Upper lobe of left lung (tissue), 6 donors: ENCODE results near the gene PTRH2. TPM values are rescaled to one million over a fixed set of nuclear protein-coding genes. Genes with fewer than 3 reads are reported as not detected.

ENCODE experiments used
- total RNA-seq, 6 donors: library from RNA; depleted of rRNA in 4 of 6; stranded (reverse); fragments of >200 nt in 4 of 6; gene quantifications; one replicate each; pipeline versions ENCODE4 v1.1.0 to v1.2.1, GENCODE V29; 2016 to 2021
- donor health status: DM: no; HTN: no; CAD: no; lungs with moderate emphysema.
- donor health status: DM: no; HTN: yes; CAD: no; lungs with severe emphysema.

Gene PTRH2
- total RNA-seq, 6 donors from 2014 or later, result 13.7 to 38.5 (median 22.0) TPM

Other genes starting within 250 kb of the PTRH2 start
- 10 to 100 TPM; 11.8 to 63.2 (median 21.0) TPM for gene DHX40, start 141.8 kb downstream of the PTRH2 start, total RNA-seq
- gene CLTC, start 87.5 kb downstream of the PTRH2 start, total RNA-seq, result 100 to 1,000 TPM; 113 to 266 (median 192) TPM
- 100 to 1,000 TPM; 124 to 246 (median 181) TPM for gene VMP1, start 224 bp upstream of the PTRH2 start, total RNA-seq
- gene TUBD1, start 185.5 kb upstream of the PTRH2 start, total RNA-seq, result 10 to 100 TPM in 1 of 6 donors, 1 to 10 TPM in 5; 3.1 to 52.4 (median 7.6) TPM
- gene RPS6KB1, start 185.7 kb upstream of the PTRH2 start, total RNA-seq, result 10 to 100 TPM; 13.1 to 60.8 (median 30.3) TPM